NCI-H2171 treated with DMSO at 0.1 percent for 48 hours (cell line): ENCODE results near the gene ZNF695.

Experiments
- DNase-seq: peaks from one replicate; lab custom pipeline; 2025; lab: John Stamatoyannopoulos, UW

The ZNF695 gene

DNA sequence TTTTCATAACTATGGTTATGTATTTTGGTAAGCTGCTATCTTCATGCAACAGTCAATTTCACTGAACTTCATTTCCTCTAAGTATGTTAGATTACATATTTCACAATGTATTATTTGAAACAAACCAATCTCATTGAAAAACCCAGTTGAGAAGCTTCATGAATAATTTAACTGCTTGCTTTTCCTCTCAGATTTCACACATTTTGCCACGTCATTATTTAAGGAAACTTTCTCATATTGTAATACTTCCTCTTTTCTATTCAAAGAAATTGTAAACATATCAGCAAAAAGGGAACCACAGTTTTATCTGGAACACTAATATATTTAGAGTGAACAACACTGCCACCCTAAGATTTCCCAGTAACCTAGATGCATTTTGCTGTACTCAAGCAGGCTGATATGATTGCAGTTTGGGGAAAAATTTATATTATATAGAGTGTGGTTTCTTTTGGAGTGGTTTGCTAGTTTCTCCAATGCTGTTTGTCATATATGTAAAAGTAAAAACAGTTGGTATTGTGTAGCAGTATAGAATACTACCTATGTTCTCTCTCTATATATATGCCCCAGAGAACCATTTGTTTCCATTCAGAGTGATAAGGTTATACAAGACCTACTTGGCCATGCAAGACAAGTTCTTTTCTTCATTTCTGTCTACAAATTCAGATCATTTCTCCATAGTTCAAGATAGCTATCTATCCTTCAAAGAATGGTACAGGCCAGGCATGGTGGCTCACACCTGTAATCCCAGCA is 47.7 kb downstream of the ZNF695 start:
- DNase-seq: no peak

DNA sequence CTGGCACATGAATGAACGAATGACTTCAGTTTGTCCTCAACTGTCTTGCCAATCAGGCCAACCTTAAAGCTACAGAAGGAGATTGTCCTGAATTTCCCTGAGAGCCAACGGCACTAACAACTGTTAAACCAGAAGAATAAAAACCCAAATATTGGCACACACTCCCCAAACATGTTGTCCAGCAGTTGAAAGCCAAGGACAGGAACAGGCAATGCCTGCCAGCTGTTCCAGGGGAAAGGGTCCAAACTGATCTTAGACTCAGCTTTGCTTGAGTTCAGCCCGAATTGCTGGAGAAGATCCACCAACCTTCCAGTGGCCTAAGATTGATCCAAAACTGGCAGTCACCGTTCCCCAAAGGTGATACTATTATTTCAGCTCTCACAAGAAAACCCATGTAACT is 53.7 kb downstream of the ZNF695 start:
- DNase-seq: no peak

DNA sequence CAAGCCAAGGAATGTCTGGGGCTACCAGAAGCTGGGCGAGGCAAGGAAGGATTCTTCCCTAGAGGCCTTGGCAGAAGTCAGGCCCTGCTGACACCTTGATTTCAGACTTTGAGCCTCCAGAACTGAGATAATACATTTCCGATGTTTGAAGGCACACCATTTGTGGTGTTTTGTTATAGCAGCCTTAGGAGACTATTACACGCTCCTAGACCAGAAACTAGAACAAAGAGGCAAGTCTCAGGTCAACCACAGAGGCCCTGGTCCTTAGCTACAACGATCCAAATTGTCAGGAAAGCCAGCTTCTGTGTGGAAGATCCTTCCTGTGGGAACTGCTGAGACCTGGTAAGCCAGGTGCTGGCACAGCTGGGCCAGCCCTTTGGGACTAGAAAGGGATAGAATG is 56.4 kb downstream of the ZNF695 start:
- DNase-seq: no peak

DNA sequence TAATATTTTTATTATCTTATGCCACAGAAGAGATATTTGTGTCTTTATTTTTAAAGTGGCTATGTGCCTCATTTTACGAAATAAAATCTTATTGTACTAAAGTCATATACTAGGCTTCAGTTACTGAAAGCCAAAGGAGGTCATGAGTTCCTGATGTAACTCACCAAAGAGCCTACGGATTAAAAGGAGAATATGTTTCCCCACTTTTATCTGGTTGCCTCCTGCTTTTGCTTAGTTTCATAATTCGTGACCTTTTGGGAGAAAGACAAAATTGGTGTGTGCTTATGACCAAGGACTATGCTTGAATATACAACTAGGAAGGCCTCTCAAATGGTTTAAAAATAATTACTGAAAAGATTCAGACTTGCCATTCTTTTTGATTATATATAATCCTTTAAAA is 57.9 kb downstream of the ZNF695 start:
- DNase-seq: no peak

DNA sequence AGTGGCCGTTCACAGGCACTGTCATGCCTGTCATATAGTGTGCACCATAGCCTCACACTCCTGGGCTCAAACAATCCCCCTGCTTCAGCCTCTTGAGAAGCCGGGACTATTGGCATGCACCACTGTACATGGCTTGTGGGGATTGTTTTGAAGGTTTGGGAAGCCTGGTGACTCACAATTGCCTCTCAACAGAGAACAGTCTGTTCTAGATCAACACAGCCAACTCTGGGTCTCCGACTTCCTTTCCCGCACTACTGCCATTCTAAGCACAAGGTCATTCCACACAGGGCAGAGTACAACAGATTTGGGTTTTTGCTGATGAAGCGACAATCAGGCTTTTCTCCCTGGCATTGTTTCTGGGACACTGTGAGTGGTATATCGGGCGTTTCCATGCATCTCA is 60.6 kb downstream of the ZNF695 start:
- DNase-seq: no peak

DNA sequence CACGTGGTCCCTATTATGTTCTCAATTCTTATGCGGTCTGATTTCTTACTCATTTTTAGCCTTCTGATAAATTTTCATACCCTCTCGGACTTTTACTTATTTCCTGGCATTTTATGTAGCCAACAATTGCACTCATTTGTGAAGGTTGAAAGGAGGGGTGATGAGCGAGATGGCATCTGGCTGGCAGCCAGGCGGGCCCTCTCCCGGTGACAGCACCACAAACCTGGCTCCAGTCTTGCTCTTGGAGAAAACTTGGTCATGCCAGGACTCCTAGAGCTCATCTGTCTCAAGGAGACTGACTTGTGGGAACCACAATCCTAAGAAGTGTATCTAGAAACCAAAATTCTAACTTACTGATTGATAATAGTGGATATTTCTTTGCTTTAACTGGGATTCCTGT is 61.5 kb downstream of the ZNF695 start:
- DNase-seq: no peak
